WTC11 (cell line): ENCODE data around the gene CDC73. TPM values are rescaled to one million over a fixed set of nuclear protein-coding genes. Genes with fewer than 3 reads are reported as not detected.

Experiments used
- ATAC-seq: fragments of 200-7000 bp; cut with Tn5 transposase; 2 replicates; pipeline ENCODE4 v1.10.0; 2021; ENCODE audit warnings: mild to moderate bottlenecking, moderate library complexity
- CTCF ChIA-PET: fragments of 300-600 bp; sonication (Branson Sonifier 250); formaldehyde crosslinking; loops from one replicate; lab custom pipeline; 2021; ENCODE audit warnings: antibody characterized with exemption; lab: Charles Lee
- POLR2A ChIA-PET: fragments of 350-600 bp; sonication (Branson Sonifier 250); formaldehyde crosslinking; loops from one replicate; lab custom pipeline; 2021; ENCODE audit warnings: antibody characterized with exemption; lab: Charles Lee
- DNase-seq: peaks from one replicate; pipeline ENCODE4 v3.0.0; 2021; ENCODE audit warnings: low spot score
- H3K27ac Mint-ChIP-seq: 2 replicates; pipeline ENCODE4 v1.8.0; 2021; ENCODE audit warnings: mixed read lengths
- H3K27me3 Mint-ChIP-seq: 2 replicates; pipeline ENCODE4 v1.8.0; 2021; ENCODE audit warnings: low read depth, mild to moderate bottlenecking, moderate library complexity, mixed read lengths
- H3K36me3 Mint-ChIP-seq: 2 replicates; pipeline ENCODE4 v1.8.0; 2021; ENCODE audit warnings: mixed read lengths
- H3K4me1 Mint-ChIP-seq: 2 replicates; pipeline ENCODE4 v1.8.0; 2022; ENCODE audit warnings: mixed read lengths
- H3K4me3 Mint-ChIP-seq: 2 replicates; pipeline ENCODE4 v1.8.0; 2021; ENCODE audit warnings: mild to moderate bottlenecking, moderate library complexity, mixed read lengths
- H3K9me3 Mint-ChIP-seq: 2 replicates; pipeline ENCODE4 v1.8.0; 2021; ENCODE audit warnings: mixed read lengths
- ATF2 ChIP-seq: sonication (generic); formaldehyde crosslinking; IDR thresholded peaks from 2 replicates; pipeline ENCODE4 v1.8.1; 2022; ENCODE audit warnings: low read depth, missing genetic modification reagents, borderline replicate concordance
- CBFB ChIP-seq: sonication (generic); formaldehyde crosslinking; IDR thresholded peaks from 2 replicates; pipeline ENCODE4 v1.8.1; 2022; ENCODE audit warnings: mild to moderate bottlenecking, low read depth, missing genetic modification reagents
- CREB1 ChIP-seq: sonication (generic); formaldehyde crosslinking; IDR thresholded peaks from 2 replicates; pipeline ENCODE4 v1.8.0; 2023; ENCODE audit warnings: mild to moderate bottlenecking, missing genetic modification reagents
- E2F5 ChIP-seq: sonication (generic); formaldehyde crosslinking; IDR thresholded peaks from 2 replicates; pipeline ENCODE4 v1.8.1; 2022; ENCODE audit warnings: mild to moderate bottlenecking, moderate library complexity, missing genetic modification reagents
- ERG ChIP-seq: fragments of 250-450 bp; sonication (Bioruptor Pico); IDR thresholded peaks from 2 replicates; pipeline ENCODE4 v1.8.0; 2021; ENCODE audit warnings: mild to moderate bottlenecking
- FOXJ3 ChIP-seq: sonication (generic); formaldehyde crosslinking; IDR thresholded peaks from 2 replicates; pipeline ENCODE4 v1.9.0; 2021; ENCODE audit warnings: missing genetic modification reagents, mild to moderate bottlenecking, borderline replicate concordance
- GRHL2 ChIP-seq: fragments of 250-450 bp; sonication (Bioruptor Pico); IDR thresholded peaks from 2 replicates; pipeline ENCODE4 v1.8.0; 2022; ENCODE audit warnings: mild to moderate bottlenecking, moderate library complexity; ENCODE audit not compliant: insufficient replicate concordance, severe bottlenecking
- NFYB ChIP-seq: sonication (generic); formaldehyde crosslinking; conservative IDR thresholded peaks from 2 replicates; pipeline ENCODE4 v1.8.0; 2022; ENCODE audit warnings: low read depth, missing genetic modification reagents
- NR3C1 ChIP-seq: sonication (generic); formaldehyde crosslinking; conservative IDR thresholded peaks from 2 replicates; pipeline ENCODE4 v1.8.1; 2023; ENCODE audit warnings: low read depth, mild to moderate bottlenecking, missing genetic modification reagents
- SP1 ChIP-seq: sonication (generic); formaldehyde crosslinking; conservative IDR thresholded peaks from 2 replicates; pipeline ENCODE4 v1.8.1; 2022; ENCODE audit warnings: missing genetic modification reagents
- USF2 ChIP-seq: sonication (generic); formaldehyde crosslinking; IDR thresholded peaks from 2 replicates; pipeline ENCODE4 v1.8.1; 2023; ENCODE audit warnings: mild to moderate bottlenecking, missing genetic modification reagents, moderate library complexity
- microRNA-seq: library from miRNA; unstranded; fragments of <30 nt; microRNA quantifications from one replicate; pipeline ENCODE4 v1.2.0, GENCODE V29; 2022; ENCODE audit warnings: borderline number of aligned reads
- total RNA-seq: library from RNA; stranded (reverse); gene quantifications from 3 replicates; pipeline ENCODE4 v1.2.3, GENCODE V29; 2021

CDC73 gene
- total RNA-seq, 1 experiment from 2014 or later, result 57.1 TPM

- no peak for TF ChIP-seq ERG (CRISPR knock-in tag)
- no peak for TF ChIP-seq CREB1
- TF ChIP-seq USF2 (CRISPR knock-in tag), result no peak
- TF ChIP-seq E2F5 (CRISPR knock-in tag), result no peak
- TF ChIP-seq ATF2 (CRISPR knock-in tag), result no peak
Measured at GRCh38 chr1:193301746-193302145, 179.9 kb downstream of the CDC73 start (continued).

GRCh38 chr1:193303849-193304248 lies 182.0 kb downstream of the CDC73 start:
- no peak for DNase-seq
- Mint-ChIP-seq H3K36me3 (no peaks in the 10 kb centered on the region), H3K27me3 (no peaks in the 10 kb centered on the region), H3K9me3 (0 out of 2 replicates have a peak, but pooled peaks cover 10% of the 10 kb centered on the region), H3K4me3 (no peak overlapping the region), H3K4me1 (no peaks in the 10 kb centered on the region), H3K27ac (no peak overlapping the region)
- CTCF ChIA-PET, result no interaction called here
- no peak for TF ChIP-seq SP1 (CRISPR knock-in tag)
- no peak for TF ChIP-seq GRHL2 (CRISPR knock-in tag)
- no peak for TF ChIP-seq NFYB
- no peak for TF ChIP-seq CBFB (CRISPR knock-in tag)
- no peak for TF ChIP-seq FOXJ3
- TF ChIP-seq NR3C1, result no peak
- no peak for ATAC-seq
- POLR2A ChIA-PET, result no interaction called here

Small RNAs within 50 kb of the gene (microRNA-seq; reads per million reads assigned to microRNA genes)
- gene MIR1278, result not detected

Other genes with a start within 250 kb of the CDC73 start
- 31.6 to 41.5 TPM (median 32.8 TPM) in 3 replicates for gene UCHL5, start 62.7 kb upstream of the CDC73 start, total RNA-seq
- gene RO60, start 62.4 kb upstream of the CDC73 start, total RNA-seq, result 79.9 to 86.4 TPM (median 84.7 TPM) in 3 replicates
- gene GLRX2, start 16.6 kb upstream of the CDC73 start, total RNA-seq, result 8.4 to 9.9 TPM (median 8.6 TPM) in 3 replicates
- 0.05 TPM in 1 of 3 replicates, not detected in the others for gene B3GALT2, start 64.6 kb downstream of the CDC73 start, total RNA-seq